OCI-LY1 (cell line): ENCODE measurements around the gene NCAPD3.

Experiments
- EZH2 ChIP-seq: fragments of 200-600 bp; sonication (generic), shearing (Covaris generic); IDR thresholded peaks from 2 replicates; pipeline ENCODE4 v1.8.0; 2017; ENCODE audit warnings: borderline replicate concordance, mixed run types, mild to moderate bottlenecking, antibody characterized with exemption, low read length, moderate library complexity, mixed read lengths
- TF ChIP-seq, protein P1 (sequence below): fragments of 200-600 bp; sonication (generic), shearing (Covaris generic); IDR thresholded peaks from 2 replicates; pipeline ENCODE4 v1.5.1; 2017; ENCODE audit warnings: mild to moderate bottlenecking, antibody characterized with exemption, low read length, moderate library complexity, mixed read lengths

DNA sequence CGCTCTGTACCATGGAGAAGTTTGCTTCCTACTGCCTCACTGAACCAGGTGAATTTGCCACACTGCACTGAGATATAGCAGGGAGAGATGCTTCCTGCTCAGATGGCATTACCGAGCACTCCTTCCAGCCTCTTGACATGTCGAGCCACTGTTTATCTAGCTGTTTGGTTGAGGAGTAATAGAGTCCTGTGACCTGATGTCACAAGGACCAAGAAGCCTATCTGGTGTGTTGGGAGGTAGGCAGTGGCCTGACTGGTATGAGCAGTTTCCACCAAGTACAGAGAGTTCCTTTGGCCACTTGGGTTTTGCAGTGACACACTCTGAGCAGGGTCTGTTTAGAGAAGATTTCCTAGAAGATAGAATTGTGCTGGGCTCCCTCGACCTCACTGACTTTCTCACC, 34.8 kb upstream of the NCAPD3 start:
- TF ChIP-seq EZH2 = no peak
- TF ChIP-seq, protein P1, sequence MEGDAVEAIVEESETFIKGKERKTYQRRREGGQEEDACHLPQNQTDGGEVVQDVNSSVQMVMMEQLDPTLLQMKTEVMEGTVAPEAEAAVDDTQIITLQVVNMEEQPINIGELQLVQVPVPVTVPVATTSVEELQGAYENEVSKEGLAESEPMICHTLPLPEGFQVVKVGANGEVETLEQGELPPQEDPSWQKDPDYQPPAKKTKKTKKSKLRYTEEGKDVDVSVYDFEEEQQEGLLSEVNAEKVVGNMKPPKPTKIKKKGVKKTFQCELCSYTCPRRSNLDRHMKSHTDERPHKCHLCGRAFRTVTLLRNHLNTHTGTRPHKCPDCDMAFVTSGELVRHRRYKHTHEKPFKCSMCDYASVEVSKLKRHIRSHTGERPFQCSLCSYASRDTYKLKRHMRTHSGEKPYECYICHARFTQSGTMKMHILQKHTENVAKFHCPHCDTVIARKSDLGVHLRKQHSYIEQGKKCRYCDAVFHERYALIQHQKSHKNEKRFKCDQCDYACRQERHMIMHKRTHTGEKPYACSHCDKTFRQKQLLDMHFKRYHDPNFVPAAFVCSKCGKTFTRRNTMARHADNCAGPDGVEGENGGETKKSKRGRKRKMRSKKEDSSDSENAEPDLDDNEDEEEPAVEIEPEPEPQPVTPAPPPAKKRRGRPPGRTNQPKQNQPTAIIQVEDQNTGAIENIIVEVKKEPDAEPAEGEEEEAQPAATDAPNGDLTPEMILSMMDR = no peak
